Body of pancreas (tissue), 4 donors: ENCODE measurements around the gene RTN4IP1.
"Not testable (repeated sequence)": the region's sequence is repeated elsewhere in the genome, so short reads cannot be mapped to it uniquely, and the experiment has no call there.

Experiments
- POLR2A ChIP-seq, 3 donors: fragments of 450-650 bp; IDR thresholded peaks; one replicate each; pipeline ENCODE4 v1.6.1; 2016; ENCODE audit warnings: antibody characterized with exemption in 3 of 3, mild to moderate bottlenecking in 2 of 3
- TF ChIP-seq, protein P1 (sequence below), 7 experiments: fragments of 450-650 bp in 4 of 7; fragments of 200-600 bp in 3 of 7; sonication (generic) in 3 of 7; IDR thresholded peaks; one replicate each; pipeline ENCODE4 v1.5.1; 2016 to 2019; ENCODE audit warnings: antibody characterized with exemption in 7 of 7

DNA sequence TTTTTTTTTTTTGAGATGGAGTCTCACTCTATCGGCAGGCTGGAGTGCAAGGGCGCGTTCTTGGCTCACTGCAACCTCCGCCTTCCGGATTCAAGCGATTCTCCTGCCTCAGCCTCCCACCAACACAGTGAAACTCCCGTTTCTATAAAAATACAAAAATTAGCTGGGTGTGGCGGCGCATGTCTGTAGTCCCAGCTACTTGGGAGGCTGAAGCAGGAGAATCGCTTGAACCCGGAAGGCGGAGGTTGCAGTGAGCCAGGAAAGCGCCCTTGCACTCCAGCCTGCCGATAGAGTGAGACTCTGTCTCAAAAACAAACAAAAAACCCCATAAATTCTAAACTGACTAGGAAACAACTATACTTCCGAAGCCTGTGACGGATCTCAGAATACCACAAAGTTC lies 1.5 kb downstream of the RTN4IP1 start:
- TF ChIP-seq, protein P1, sequence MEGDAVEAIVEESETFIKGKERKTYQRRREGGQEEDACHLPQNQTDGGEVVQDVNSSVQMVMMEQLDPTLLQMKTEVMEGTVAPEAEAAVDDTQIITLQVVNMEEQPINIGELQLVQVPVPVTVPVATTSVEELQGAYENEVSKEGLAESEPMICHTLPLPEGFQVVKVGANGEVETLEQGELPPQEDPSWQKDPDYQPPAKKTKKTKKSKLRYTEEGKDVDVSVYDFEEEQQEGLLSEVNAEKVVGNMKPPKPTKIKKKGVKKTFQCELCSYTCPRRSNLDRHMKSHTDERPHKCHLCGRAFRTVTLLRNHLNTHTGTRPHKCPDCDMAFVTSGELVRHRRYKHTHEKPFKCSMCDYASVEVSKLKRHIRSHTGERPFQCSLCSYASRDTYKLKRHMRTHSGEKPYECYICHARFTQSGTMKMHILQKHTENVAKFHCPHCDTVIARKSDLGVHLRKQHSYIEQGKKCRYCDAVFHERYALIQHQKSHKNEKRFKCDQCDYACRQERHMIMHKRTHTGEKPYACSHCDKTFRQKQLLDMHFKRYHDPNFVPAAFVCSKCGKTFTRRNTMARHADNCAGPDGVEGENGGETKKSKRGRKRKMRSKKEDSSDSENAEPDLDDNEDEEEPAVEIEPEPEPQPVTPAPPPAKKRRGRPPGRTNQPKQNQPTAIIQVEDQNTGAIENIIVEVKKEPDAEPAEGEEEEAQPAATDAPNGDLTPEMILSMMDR (IDR thresholded peaks at IDR 0.05) = not testable (repeated sequence)
- not testable (repeated sequence) for TF ChIP-seq POLR2A (IDR thresholded peaks at IDR 0.05)
